ENCODE measurements around the gene FAM72B. TPM values are rescaled to one million over a fixed set of nuclear protein-coding genes. Genes with fewer than 3 reads are reported as not detected.
A peak's percentile ranks its signal among the peaks of the same experiment; 100 is the strongest.
"Not testable (repeated sequence)": the region's sequence is repeated elsewhere in the genome, so short reads cannot be mapped to it uniquely, and the experiment has no call there.

The FAM72B gene
- polyA plus RNA-seq, 1 donor (not counting 4 experiments of a cell fraction or from before 2014, with no cell fraction given): 5.6 TPM

GRCh38 chr1:121186191-121186590, 2.1 kb upstream of the FAM72B start:
- DNase-seq (ENCODE audit: low read depth, low spot score); H3K27me3 ChIP-seq (ENCODE audit: control insufficient read depth, extremely low read depth, insufficient read depth, low read length); H3K4me2 ChIP-seq (ENCODE audit: control insufficient read depth, extremely low read depth, insufficient read depth, low read depth, low read length); H3K79me2 ChIP-seq (ENCODE audit: control insufficient read depth, insufficient read depth, low read length); H3K4me1 ChIP-seq (ENCODE audit: control insufficient read depth, extremely low read depth, insufficient read depth, low read length); H4K20me1 ChIP-seq (ENCODE audit: control insufficient read depth, extremely low read depth, insufficient read depth, low read length); dilution Hi-C loops (cut with MboI; ENCODE audit: extremely low pct_ligation_motif_present, low sequenced_read_pairs); H3K36me3 ChIP-seq (ENCODE audit: control insufficient read depth in 2 of 2, extremely low read depth in 1 of 2, insufficient read depth in 2 of 2, low read length in 2 of 2); H3K9ac ChIP-seq (ENCODE audit: control insufficient read depth, extremely low read depth, insufficient read depth, low read length); H2AFZ ChIP-seq (ENCODE audit: control insufficient read depth, low read length); FAIRE-seq; H3K9me3 ChIP-seq (ENCODE audit: control insufficient read depth, low read depth, low read length); H3K27ac ChIP-seq (ENCODE audit: control insufficient read depth, insufficient read depth, low read length); H3K9me1 ChIP-seq (ENCODE audit: control insufficient read depth, extremely low read depth, insufficient read depth, low read length): not testable (repeated sequence)
- peak overlapping the region in 1 of 3 experiments; percentile 10 for H3K4me3 ChIP-seq (ENCODE audit: control insufficient read depth in 2 of 3, extremely low read depth in 1 of 3, insufficient read depth in 2 of 3, low read depth in 1 of 3, low read length in 3 of 3)

GRCh38 chr1:121185140-121185708, 1.1 kb upstream of the FAM72B start:
- H3K79me2 ChIP-seq (ENCODE audit: control insufficient read depth, insufficient read depth, low read length); H3K9me1 ChIP-seq (ENCODE audit: control insufficient read depth, extremely low read depth, insufficient read depth, low read length); H3K9me3 ChIP-seq (ENCODE audit: control insufficient read depth, low read depth, low read length); H4K20me1 ChIP-seq (ENCODE audit: control insufficient read depth, extremely low read depth, insufficient read depth, low read length); H3K4me1 ChIP-seq (ENCODE audit: control insufficient read depth, extremely low read depth, insufficient read depth, low read length); H3K36me3 ChIP-seq (ENCODE audit: control insufficient read depth in 2 of 2, extremely low read depth in 1 of 2, insufficient read depth in 2 of 2, low read length in 2 of 2); H3K4me2 ChIP-seq (ENCODE audit: control insufficient read depth, extremely low read depth, insufficient read depth, low read depth, low read length); FAIRE-seq; H3K27ac ChIP-seq (ENCODE audit: control insufficient read depth, insufficient read depth, low read length); H2AFZ ChIP-seq (ENCODE audit: control insufficient read depth, low read length); DNase-seq (ENCODE audit: low read depth, low spot score); dilution Hi-C loops (cut with MboI; ENCODE audit: extremely low pct_ligation_motif_present, low sequenced_read_pairs); H3K9ac ChIP-seq (ENCODE audit: control insufficient read depth, extremely low read depth, insufficient read depth, low read length); H3K27me3 ChIP-seq (ENCODE audit: control insufficient read depth, extremely low read depth, insufficient read depth, low read length): not testable (repeated sequence)
- H3K4me3 ChIP-seq (ENCODE audit: control insufficient read depth in 2 of 3, extremely low read depth in 1 of 3, insufficient read depth in 2 of 3, low read depth in 1 of 3, low read length in 3 of 3): peak overlapping the region in 2 of 3 experiments; percentile 27 to 37

- H3K9ac ChIP-seq (ENCODE audit: control insufficient read depth, extremely low read depth, insufficient read depth, low read length); H4K20me1 ChIP-seq (ENCODE audit: control insufficient read depth, extremely low read depth, insufficient read depth, low read length); H3K79me2 ChIP-seq (ENCODE audit: control insufficient read depth, insufficient read depth, low read length); DNase-seq (ENCODE audit: low read depth, low spot score); H3K27ac ChIP-seq (ENCODE audit: control insufficient read depth, insufficient read depth, low read length); H3K36me3 ChIP-seq (ENCODE audit: control insufficient read depth in 2 of 2, extremely low read depth in 1 of 2, insufficient read depth in 2 of 2, low read length in 2 of 2); H3K27me3 ChIP-seq (ENCODE audit: control insufficient read depth, extremely low read depth, insufficient read depth, low read length); dilution Hi-C loops (cut with MboI; ENCODE audit: extremely low pct_ligation_motif_present, low sequenced_read_pairs); H3K4me1 ChIP-seq (ENCODE audit: control insufficient read depth, extremely low read depth, insufficient read depth, low read length); FAIRE-seq; H3K9me1 ChIP-seq (ENCODE audit: control insufficient read depth, extremely low read depth, insufficient read depth, low read length); H3K4me2 ChIP-seq (ENCODE audit: control insufficient read depth, extremely low read depth, insufficient read depth, low read depth, low read length); H2AFZ ChIP-seq (ENCODE audit: control insufficient read depth, low read length); H3K9me3 ChIP-seq (ENCODE audit: control insufficient read depth, low read depth, low read length): not testable (repeated sequence)
- peak overlapping the region; percentile 27 to 44 (median 40) for H3K4me3 ChIP-seq (ENCODE audit: control insufficient read depth in 2 of 3, extremely low read depth in 1 of 3, insufficient read depth in 2 of 3, low read depth in 1 of 3, low read length in 3 of 3)
Measured at GRCh38 chr1:121183867-121184266, 273 bp downstream of the FAM72B start.

- H3K9me3 ChIP-seq (ENCODE audit: control insufficient read depth, low read depth, low read length); FAIRE-seq; H2AFZ ChIP-seq (ENCODE audit: control insufficient read depth, low read length); H3K9ac ChIP-seq (ENCODE audit: control insufficient read depth, extremely low read depth, insufficient read depth, low read length); H3K9me1 ChIP-seq (ENCODE audit: control insufficient read depth, extremely low read depth, insufficient read depth, low read length); H3K27ac ChIP-seq (ENCODE audit: control insufficient read depth, insufficient read depth, low read length); H3K4me1 ChIP-seq (ENCODE audit: control insufficient read depth, extremely low read depth, insufficient read depth, low read length); H3K36me3 ChIP-seq (ENCODE audit: control insufficient read depth in 2 of 2, extremely low read depth in 1 of 2, insufficient read depth in 2 of 2, low read length in 2 of 2); H3K27me3 ChIP-seq (ENCODE audit: control insufficient read depth, extremely low read depth, insufficient read depth, low read length); H3K4me3 ChIP-seq (ENCODE audit: control insufficient read depth in 2 of 3, extremely low read depth in 1 of 3, insufficient read depth in 2 of 3, low read depth in 1 of 3, low read length in 3 of 3); H3K4me2 ChIP-seq (ENCODE audit: control insufficient read depth, extremely low read depth, insufficient read depth, low read depth, low read length); H3K79me2 ChIP-seq (ENCODE audit: control insufficient read depth, insufficient read depth, low read length); DNase-seq (ENCODE audit: low read depth, low spot score); dilution Hi-C loops (cut with MboI; ENCODE audit: extremely low pct_ligation_motif_present, low sequenced_read_pairs); H4K20me1 ChIP-seq (ENCODE audit: control insufficient read depth, extremely low read depth, insufficient read depth, low read length): not testable (repeated sequence)
Measured at GRCh38 chr1:121178197-121178596, 5.9 kb downstream of the FAM72B start.

- H3K36me3 ChIP-seq (ENCODE audit: control insufficient read depth in 2 of 2, extremely low read depth in 1 of 2, insufficient read depth in 2 of 2, low read length in 2 of 2); H4K20me1 ChIP-seq (ENCODE audit: control insufficient read depth, extremely low read depth, insufficient read depth, low read length); FAIRE-seq; dilution Hi-C loops (cut with MboI; ENCODE audit: extremely low pct_ligation_motif_present, low sequenced_read_pairs); H3K4me2 ChIP-seq (ENCODE audit: control insufficient read depth, extremely low read depth, insufficient read depth, low read depth, low read length); H3K4me3 ChIP-seq (ENCODE audit: control insufficient read depth in 2 of 3, extremely low read depth in 1 of 3, insufficient read depth in 2 of 3, low read depth in 1 of 3, low read length in 3 of 3); H3K9ac ChIP-seq (ENCODE audit: control insufficient read depth, extremely low read depth, insufficient read depth, low read length); H3K27me3 ChIP-seq (ENCODE audit: control insufficient read depth, extremely low read depth, insufficient read depth, low read length); H3K27ac ChIP-seq (ENCODE audit: control insufficient read depth, insufficient read depth, low read length); H2AFZ ChIP-seq (ENCODE audit: control insufficient read depth, low read length); DNase-seq (ENCODE audit: low read depth, low spot score); H3K79me2 ChIP-seq (ENCODE audit: control insufficient read depth, insufficient read depth, low read length); H3K4me1 ChIP-seq (ENCODE audit: control insufficient read depth, extremely low read depth, insufficient read depth, low read length); H3K9me3 ChIP-seq (ENCODE audit: control insufficient read depth, low read depth, low read length); H3K9me1 ChIP-seq (ENCODE audit: control insufficient read depth, extremely low read depth, insufficient read depth, low read length): not testable (repeated sequence)
Measured at GRCh38 chr1:121176649-121177048, 7.5 kb downstream of the FAM72B start.

All from keratinocyte (primary cell).